Natural killer cell (primary cell): Measurements from ENCODE around the gene KLF16. TPM values are rescaled to one million over a fixed set of nuclear protein-coding genes. Genes with fewer than 3 reads are reported as not detected.

Experiments used
- ATAC-seq, 3 donors: fragments of 150-1000 bp in 2 of 3; fragments of 200-7000 bp in 1 of 3; cut with Tn5 transposase; 1 replicate in 1 of 3; 2 replicates in 2 of 3; pipeline ENCODE4 v1.10.0; 2021; ENCODE audit warnings: mild to moderate bottlenecking in 2 of 3, moderate library complexity in 2 of 3
- DNase-seq, 2 donors: peaks; one replicate each; pipeline versions ENCODE4 v3.0.0 to v3.0.0-alpha.2; 2013 to 2021; ENCODE audit warnings: mixed read lengths in 1 of 2
- H3K27ac ChIP-seq: one replicate; pipeline ENCODE4 v1.5.1; 2013; ENCODE audit warnings: mild to moderate bottlenecking, low read length
- H3K27me3 ChIP-seq: one replicate; pipeline ENCODE4 v1.6.1; 2013; ENCODE audit warnings: low read length; ENCODE audit not compliant: control insufficient read depth, insufficient read depth
- H3K36me3 ChIP-seq: one replicate; pipeline ENCODE4 v1.6.1; 2013; ENCODE audit warnings: low read length; ENCODE audit not compliant: control insufficient read depth, insufficient read depth
- H3K4me1 ChIP-seq: one replicate; pipeline ENCODE4 v1.6.1; 2013; ENCODE audit warnings: low read length; ENCODE audit not compliant: control insufficient read depth, insufficient read depth
- H3K4me3 ChIP-seq: one replicate; pipeline ENCODE4 v1.5.1; 2013; ENCODE audit warnings: low read length
- H3K9me3 ChIP-seq: one replicate; pipeline ENCODE4 v1.6.1; 2013; ENCODE audit warnings: low read length; ENCODE audit not compliant: control insufficient read depth, insufficient read depth
- H3K27ac Mint-ChIP-seq, 2 donors: one replicate each; pipeline ENCODE4 v1.8.0; 2022; ENCODE audit warnings: mild to moderate bottlenecking in 2 of 2, mixed read lengths in 2 of 2, moderate library complexity in 1 of 2
- H3K27me3 Mint-ChIP-seq, 2 donors: one replicate each; pipeline ENCODE4 v1.8.0; 2022; ENCODE audit warnings: low read depth in 2 of 2, mixed read lengths in 2 of 2
- H3K36me3 Mint-ChIP-seq: one replicate; pipeline ENCODE4 v1.8.0; 2022; ENCODE audit warnings: mixed read lengths
- H3K4me1 Mint-ChIP-seq, 2 donors: one replicate each; pipeline ENCODE4 v1.8.0; 2022; ENCODE audit warnings: mixed read lengths in 2 of 2
- H3K4me3 Mint-ChIP-seq: one replicate; pipeline ENCODE4 v1.8.0; 2022; ENCODE audit warnings: mild to moderate bottlenecking, moderate library complexity, mixed read lengths
- H3K9me3 Mint-ChIP-seq, 2 donors: one replicate each; pipeline ENCODE4 v1.8.0; 2022; ENCODE audit warnings: mixed read lengths in 2 of 2
- WGBS: methylation state at CpG from one replicate; pipeline ENCODE4 v1.1.7; 2013; ENCODE audit warnings: missing lambda C conversion rate; ENCODE audit not compliant: insufficient coverage; 5-methylcytosine and 5-hydroxymethylcytosine counted together
- intact Hi-C: fragments of 100-400 bp; cut with micrococcal nuclease; formaldehyde crosslinking; loops from one replicate; pipeline ENCODE4 v1.14.2; 2022
- total RNA-seq, 4 donors: library from RNA; stranded (reverse); fragments of 120-200 nt in 1 of 4; gene quantifications; one replicate each; pipeline versions ENCODE4 v1.2.3 to v1.2.4, GENCODE V29; 2013 to 2022
- TF ChIP-seq, protein P1 (sequence below): fragments of 200-600 bp; IDR thresholded peaks from one replicate; pipeline ENCODE4 v1.8.0; 2022; ENCODE audit warnings: antibody characterized with exemption

The KLF16 gene
- total RNA-seq, 3 donors from 2014 or later (not counting 1 experiment from before 2014, with no cell fraction given), result 29.1 to 38.4 (median 34.8) TPM

GRCh38 chr19:1861599-1862031, 1.8 kb downstream of the KLF16 start:
- H3K27me3 Mint-ChIP-seq, result no peaks in the 10 kb centered on the region
- peak in 1 of 2 donors; percentile 26 for DNase-seq
- TF ChIP-seq, protein P1, sequence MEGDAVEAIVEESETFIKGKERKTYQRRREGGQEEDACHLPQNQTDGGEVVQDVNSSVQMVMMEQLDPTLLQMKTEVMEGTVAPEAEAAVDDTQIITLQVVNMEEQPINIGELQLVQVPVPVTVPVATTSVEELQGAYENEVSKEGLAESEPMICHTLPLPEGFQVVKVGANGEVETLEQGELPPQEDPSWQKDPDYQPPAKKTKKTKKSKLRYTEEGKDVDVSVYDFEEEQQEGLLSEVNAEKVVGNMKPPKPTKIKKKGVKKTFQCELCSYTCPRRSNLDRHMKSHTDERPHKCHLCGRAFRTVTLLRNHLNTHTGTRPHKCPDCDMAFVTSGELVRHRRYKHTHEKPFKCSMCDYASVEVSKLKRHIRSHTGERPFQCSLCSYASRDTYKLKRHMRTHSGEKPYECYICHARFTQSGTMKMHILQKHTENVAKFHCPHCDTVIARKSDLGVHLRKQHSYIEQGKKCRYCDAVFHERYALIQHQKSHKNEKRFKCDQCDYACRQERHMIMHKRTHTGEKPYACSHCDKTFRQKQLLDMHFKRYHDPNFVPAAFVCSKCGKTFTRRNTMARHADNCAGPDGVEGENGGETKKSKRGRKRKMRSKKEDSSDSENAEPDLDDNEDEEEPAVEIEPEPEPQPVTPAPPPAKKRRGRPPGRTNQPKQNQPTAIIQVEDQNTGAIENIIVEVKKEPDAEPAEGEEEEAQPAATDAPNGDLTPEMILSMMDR, result no peak
- intact Hi-C loops, result loop anchor here (5.0 kb wide), 1 partner anchor 36 kb away; no protein-coding TSS in a partner anchor
- H3K4me1 Mint-ChIP-seq, result peaks cover 16 to 38% of the 10 kb centered on the region in 2 donors
- peak overlapping the region; percentile 92 for H3K27ac Mint-ChIP-seq
- Histone ChIP-seq H3K27ac (no peak overlapping the region), H3K27me3 (no peaks in the 10 kb centered on the region), H3K9me3 (no peaks in the 10 kb centered on the region), H3K4me3 (no peak overlapping the region), H3K4me1 (peaks cover 67% of the 10 kb centered on the region), H3K36me3 (no peaks in the 10 kb centered on the region)
- H3K4me3 Mint-ChIP-seq, result peak overlapping the region; percentile 98
- 54% methylated on average over 23 of the region's 23 CpGs for WGBS
- H3K36me3 Mint-ChIP-seq, result no peaks in the 10 kb centered on the region
- no peak for ATAC-seq
- H3K9me3 Mint-ChIP-seq, result no peaks in the 10 kb centered on the region

DNA sequence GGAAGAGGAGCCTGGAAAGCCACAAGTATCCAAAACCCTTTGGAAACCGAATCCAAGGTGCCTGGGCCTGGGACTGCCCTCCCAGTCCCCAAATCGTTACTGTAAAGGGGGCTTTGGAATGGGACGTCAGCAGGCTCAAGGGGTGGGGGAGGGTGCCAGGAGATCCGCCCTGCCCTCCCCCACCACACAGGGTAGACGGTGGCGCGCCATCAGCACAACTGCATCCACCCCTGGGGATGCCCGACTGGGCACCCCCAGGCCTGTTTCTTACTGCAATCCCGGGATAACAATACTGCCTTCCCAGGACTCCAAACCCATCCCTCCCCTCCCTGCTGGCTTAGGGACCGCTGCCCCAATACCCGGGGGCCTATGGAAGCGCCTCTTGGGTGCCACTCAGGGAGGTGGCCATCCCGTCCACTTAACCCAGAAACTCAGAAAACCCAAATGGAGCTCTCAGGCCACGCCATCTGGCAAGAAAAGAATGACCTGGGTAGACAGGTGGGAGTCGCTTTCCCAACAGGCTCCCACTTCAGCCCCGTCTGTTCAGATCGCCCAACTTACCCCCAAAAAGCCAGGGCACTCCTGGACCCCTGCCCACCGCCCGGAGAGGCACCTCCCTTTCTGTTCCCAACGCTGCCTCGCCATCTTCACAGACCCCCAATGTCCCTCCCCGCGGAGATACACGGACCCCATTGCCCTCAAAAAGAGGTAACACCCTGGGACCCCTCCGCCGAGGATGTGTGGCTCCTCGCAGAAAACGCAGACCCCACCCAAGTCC, 2.4 kb downstream of the KLF16 start:
- intact Hi-C loops, result loop anchor here (5.0 kb wide), 1 partner anchor 36 kb away; no protein-coding TSS in a partner anchor
- DNase-seq, result peak in 1 of 2 donors; percentile 26
- H3K9me3 ChIP-seq, result no peaks in the 10 kb centered on the region
- H3K36me3 ChIP-seq, result no peaks in the 10 kb centered on the region
- WGBS, result 74% methylated on average over 28 of the region's 28 CpGs
- H3K4me1 ChIP-seq, result peaks cover 73% of the 10 kb centered on the region
- no peak overlapping the region for H3K4me3 ChIP-seq
- Mint-ChIP-seq H3K4me1 (peaks cover 22 to 44% of the 10 kb centered on the region in 2 donors), H3K27me3 (no peaks in the 10 kb centered on the region), H3K4me3 (peak overlapping the region; percentile 98), H3K9me3 (no peaks in the 10 kb centered on the region), H3K27ac (peak overlapping the region; percentile 92), H3K36me3 (no peaks in the 10 kb centered on the region)
- no peaks in the 10 kb centered on the region for H3K27me3 ChIP-seq
- TF ChIP-seq, protein P1, result no peak
- ATAC-seq, result no peak
- H3K27ac ChIP-seq, result no peak overlapping the region

- H3K36me3 ChIP-seq, result no peaks in the 10 kb centered on the region
- DNase-seq (peak in 1 of 2 donors; percentile 88), ATAC-seq (no peak)
- H3K27me3 ChIP-seq, result no peaks in the 10 kb centered on the region
- H3K27ac ChIP-seq, result no peak overlapping the region
- H3K4me3 Mint-ChIP-seq, result no peak overlapping the region
- TF ChIP-seq, protein P1, result no peak
- no peaks in the 10 kb centered on the region for H3K9me3 Mint-ChIP-seq
- 70% methylated on average over 27 of the region's 32 CpGs for WGBS
- no peak overlapping the region for H3K27ac Mint-ChIP-seq
- no peaks in the 10 kb centered on the region for H3K36me3 Mint-ChIP-seq
- H3K27me3 Mint-ChIP-seq, result no peaks in the 10 kb centered on the region
- intact Hi-C loops, result loop anchor here (5.0 kb wide), 1 partner anchor 37 kb away; no protein-coding TSS in a partner anchor
- peaks cover 75% of the 10 kb centered on the region for H3K4me1 ChIP-seq
- H3K9me3 ChIP-seq, result no peaks in the 10 kb centered on the region
- H3K4me1 Mint-ChIP-seq, result peaks cover 26 to 45% of the 10 kb centered on the region in 2 donors
- H3K4me3 ChIP-seq, result no peak overlapping the region
Measured at GRCh38 chr19:1860042-1860775, 3.2 kb downstream of the KLF16 start.
